ENCODE results near the gene CFAP97D2.
"Not testable (repeated sequence)": the region's sequence is repeated elsewhere in the genome, so short reads cannot be mapped to it uniquely, and the experiment has no call there.

The CFAP97D2 gene

DNA sequence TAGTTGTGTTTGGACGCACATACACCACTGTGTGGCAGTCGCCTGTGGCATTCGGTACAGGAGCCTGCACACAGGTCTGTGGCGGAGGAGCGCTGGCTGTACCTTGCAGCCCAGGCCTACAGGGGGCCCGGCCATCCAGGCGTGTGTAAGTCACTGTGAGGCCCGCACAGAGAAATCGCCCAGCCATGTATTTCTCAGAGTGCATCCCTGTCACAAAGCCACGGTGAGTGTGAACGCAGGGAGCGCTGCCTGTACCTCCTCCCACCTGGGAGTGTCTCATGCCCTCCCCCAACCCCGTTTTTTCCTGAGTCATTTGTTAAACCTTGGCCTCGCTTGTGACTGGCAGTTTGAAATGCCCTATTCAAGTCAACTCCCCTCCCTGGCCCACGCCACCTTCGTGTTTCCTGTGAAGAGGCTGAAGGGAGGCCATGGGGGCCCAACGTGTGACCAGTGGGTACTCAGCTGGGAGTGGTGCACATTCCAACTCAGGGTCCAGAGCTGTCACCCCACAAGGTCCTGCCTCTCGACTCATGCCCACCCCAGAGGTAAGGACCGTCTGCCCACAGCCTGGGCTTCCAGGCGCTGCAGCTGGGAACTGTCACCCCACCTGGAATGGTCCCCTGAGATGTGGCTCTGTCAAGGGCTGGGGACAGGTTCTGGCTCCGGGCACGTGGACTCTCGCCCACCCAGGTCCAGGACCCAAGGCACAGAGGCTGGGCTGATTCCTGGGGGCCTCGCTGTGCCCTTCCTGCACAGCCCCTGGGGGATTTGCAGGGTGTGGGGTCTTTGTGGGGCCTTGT lies 35.1 kb upstream of the CFAP97D2 start:
- ATAC-seq: peak; percentile 68
- DNase-seq: peak; percentile 64

DNA sequence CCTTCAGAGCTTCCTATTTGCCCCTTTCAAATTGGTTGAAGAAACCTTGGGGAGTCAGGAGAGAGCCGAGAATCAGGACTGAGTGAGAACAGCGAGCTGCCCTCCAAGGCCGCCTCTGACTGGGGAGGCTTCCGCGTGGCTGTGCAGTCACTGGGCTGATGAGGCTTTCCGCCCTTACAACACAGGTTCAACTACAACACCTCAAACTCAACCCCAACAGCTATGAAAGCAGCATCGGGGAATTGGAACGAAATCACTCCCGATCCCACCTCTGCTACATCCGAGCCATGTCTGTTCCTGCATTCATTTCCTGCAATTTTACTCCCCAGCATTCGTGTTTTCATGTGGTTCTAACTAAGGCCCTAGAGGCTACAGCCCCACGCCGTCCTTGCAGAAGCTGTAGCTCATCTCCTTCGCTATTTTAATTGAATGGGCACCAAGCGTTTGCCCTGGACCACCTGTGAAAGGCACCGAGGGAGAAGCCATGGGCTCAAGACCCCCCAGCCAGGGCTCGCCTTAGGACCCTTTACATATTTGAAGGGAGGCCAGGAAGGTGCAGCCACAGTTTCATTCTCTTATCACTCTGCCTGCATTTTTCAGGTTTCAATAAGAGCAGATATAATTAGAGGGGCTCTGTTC lies 34.3 kb upstream of the CFAP97D2 start:
- no peak for ATAC-seq
- peak; percentile 10 for DNase-seq

DNA sequence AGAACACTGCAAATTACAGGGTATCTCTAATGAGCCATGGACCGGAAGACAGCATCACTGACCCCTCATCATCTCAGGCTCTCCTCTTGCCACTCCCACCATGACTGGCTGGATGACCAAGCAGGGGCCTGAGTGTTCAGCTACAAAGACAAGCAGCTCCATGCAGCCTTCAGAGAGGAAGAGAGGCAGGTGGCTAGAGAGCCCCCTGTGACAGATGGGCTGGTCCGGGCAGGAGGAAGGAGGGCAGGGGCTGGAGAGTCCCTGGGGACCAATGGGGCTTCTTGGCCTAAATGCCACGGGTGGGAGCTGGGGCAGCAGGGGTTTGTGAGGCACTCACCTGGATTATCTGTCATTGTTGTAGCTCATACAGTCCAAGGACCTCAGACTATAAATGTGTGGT lies 33.8 kb upstream of the CFAP97D2 start:
- peak; percentile 9 for DNase-seq
- ATAC-seq: no peak

DNA sequence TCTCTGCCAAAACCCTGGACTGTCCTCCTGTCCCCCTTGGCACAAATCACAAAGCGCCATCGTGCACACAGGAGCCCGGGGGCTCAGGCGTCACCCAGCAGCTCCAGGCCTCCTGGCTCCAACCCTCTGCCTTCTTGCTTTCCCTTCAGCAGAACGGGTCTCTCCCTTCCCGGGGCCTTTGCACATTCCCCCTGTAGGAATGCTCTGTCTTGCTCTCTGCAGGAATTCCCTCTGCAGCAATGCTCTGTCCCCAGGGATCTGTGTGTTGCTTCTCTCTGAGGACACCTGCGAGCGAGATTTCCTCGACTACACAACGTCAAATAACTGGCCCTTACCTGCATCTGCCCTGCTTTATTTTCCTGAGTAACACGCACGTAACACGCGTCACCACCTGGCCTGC lies 33.3 kb upstream of the CFAP97D2 start:
- DNase-seq (no peak), ATAC-seq (no peak)

DNA sequence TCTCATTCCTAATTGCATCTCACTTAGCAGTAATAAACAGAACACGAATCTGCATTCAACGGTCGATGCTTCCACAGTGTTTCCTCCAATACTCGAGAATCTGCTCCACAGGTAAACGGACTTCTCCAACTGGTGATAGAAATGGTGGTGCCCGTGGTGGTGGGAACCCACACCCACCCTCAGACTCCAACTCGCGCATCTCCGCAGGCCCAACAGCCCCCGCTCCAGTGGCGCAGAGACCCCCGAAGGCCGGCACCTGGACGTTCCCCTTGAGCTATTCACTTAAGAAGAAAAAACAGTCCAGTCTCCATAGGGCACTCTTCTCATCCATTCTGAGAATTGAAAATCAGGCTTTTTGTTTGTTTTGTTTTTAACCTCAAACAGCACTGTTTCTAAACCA lies 32.9 kb upstream of the CFAP97D2 start:
- ATAC-seq (no peak), DNase-seq (no peak)

DNA sequence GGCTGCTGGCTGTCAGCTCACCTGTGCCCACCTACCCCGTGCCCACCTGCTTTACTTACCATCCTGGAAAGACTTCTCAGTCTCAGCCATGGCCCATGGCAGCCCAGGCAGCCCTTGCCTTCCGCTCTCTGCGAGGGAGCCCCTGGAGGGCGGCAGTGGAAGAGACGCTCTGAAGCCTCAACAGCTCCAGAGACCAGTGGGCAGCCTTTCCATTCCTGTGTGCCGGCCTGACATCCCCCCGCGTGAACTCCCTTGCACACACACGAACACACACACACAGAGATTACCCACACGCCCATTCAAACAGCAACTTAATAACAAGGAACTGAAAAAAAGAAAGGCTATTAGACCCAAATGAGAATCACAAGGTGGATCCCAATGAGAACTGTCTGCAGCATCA lies 32.4 kb upstream of the CFAP97D2 start:
- no peak for ATAC-seq
- peak; percentile 39 for DNase-seq

DNA sequence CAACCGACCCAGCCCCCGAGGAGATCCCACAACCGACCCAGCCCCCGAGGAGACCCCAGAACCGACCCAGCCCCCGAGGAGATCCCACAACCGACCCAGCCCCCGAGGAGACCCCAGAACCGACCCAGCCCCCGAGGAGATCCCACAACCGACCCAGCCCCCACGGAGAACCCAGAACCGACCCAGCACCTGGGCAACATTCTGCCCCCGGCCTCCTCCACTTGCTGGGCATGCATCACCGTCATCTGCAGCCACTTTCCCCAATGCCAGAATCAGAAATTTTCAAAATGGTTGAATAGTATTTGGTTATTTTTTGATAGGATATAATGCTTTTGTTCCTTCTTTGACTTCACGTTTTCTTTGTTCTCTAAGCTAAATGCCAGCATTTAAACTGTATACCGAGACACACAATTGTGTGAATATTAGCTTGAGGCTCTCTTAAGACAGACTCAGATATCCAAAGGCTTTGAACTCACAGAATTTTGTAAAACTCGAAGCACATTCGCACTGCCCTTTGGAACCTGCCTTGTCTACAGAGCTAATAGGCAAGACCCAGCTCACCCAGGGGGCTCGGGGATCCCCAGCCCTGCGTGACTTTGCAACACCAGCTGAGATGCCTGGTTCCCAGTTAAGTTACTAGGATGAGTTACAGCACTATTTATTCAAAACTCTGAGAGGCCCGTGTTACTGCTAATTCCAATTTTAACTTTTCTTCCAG lies 31.1 kb upstream of the CFAP97D2 start:
- no peak for DNase-seq

DNA sequence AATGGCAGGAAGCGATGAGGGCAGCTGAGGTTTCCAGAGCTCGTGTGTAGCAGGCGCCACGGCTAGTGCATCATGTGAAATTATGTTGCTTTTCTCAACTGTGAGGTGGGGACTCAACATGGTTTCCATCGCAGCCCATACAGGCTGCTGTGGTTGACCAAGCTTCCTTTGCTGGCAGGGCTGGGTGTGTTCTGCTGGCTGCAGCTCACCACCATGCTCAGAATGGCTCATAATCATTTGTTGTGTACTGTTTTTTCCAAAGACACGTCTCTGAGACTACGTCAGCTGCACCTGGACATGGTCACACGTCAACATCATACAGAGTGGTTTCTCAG lies 30.6 kb upstream of the CFAP97D2 start:
- peak; percentile 87 for ATAC-seq
- peak; percentile 79 for DNase-seq

More for the DNA sequence above, 31.1 kb upstream of the CFAP97D2 start:
- peak; percentile 25 for ATAC-seq

DNA sequence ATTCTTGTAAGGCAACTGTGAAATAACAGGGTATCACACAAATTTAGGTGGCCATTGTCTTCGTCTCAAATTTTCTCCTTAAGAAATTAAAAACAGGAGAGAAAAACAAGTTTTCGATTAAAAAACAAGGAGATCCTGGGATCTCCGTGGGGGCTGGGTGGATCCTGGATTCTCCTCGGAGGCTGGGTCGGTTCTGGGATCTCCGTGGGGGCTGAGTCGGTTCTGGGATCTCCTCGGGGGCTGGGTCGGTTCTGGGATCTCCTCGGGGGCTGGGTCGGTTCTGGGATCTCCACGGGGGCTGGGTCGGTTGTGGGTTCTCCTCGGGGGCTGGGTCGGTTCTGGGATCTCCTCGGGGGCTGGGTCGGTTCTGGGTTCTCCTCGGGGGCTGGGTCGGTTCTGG lies 30.2 kb upstream of the CFAP97D2 start:
- not testable (repeated sequence) for DNase-seq, ATAC-seq

DNA sequence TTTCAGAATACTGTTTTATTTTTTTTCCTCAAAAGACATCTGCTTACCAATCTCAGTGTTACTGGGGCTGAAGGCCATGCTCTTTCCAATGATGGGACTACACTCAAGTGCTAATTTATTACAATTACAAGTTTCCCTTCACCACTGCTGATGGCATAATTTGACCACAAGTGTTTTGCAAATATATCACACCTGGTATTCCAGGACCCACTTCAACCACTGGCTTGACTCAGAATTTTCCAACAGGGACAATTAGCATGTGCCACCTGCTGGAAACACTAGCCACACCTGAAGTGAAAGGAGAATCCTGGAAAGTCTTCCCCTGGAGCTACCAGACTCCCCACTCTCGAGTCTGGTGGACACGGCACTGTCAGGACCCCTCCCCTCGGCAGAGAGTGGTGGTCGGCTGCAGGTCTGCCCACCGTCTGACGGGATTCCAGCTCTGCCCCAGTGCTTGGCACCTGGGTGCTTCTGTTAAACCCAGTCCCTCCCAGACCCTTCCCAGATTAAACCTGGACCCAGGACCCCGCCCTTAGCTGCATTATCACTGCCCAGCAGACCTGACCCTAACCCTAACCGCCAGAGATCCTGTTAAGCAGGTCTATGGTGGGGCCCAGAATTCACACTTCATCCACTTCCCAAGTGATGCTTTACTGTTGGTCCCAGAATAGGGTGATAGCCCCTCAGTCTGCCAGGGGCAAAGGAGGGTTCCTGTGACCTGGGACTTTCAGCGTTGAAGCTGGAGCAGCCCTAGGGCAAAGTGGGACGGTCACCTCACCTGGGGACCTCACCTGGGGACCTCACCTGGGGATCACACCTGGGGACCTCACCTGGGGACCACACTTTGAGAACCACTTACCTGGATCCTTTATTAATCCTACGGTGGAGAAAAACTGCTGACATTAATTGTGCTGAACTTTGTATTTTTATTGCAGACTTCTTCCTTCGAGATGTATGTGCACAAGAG lies 29.0 kb upstream of the CFAP97D2 start:
- DNase-seq (peak; percentile 11), ATAC-seq (no peak)

DNA sequence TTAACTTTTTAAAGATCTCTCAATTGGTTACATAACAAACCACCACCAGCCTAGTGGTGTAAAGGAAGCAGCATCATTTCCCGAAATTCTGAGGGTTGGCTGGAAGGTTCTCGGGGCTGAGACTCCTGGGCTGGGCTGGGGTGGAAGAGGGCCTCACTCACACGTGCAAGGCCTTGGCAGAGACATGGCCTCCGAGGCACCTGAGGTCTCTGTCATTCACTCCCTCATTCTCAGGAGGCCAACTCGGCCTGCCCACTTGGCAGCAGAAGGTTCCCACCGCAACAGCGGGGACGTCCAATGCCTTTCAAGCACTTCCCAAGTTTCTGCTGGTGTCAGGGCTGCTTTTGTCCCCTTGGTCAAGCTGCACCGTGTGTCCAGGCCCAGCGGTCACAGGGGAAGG lies 28.0 kb upstream of the CFAP97D2 start:
- ATAC-seq (no peak), DNase-seq (peak; percentile 13)

DNA sequence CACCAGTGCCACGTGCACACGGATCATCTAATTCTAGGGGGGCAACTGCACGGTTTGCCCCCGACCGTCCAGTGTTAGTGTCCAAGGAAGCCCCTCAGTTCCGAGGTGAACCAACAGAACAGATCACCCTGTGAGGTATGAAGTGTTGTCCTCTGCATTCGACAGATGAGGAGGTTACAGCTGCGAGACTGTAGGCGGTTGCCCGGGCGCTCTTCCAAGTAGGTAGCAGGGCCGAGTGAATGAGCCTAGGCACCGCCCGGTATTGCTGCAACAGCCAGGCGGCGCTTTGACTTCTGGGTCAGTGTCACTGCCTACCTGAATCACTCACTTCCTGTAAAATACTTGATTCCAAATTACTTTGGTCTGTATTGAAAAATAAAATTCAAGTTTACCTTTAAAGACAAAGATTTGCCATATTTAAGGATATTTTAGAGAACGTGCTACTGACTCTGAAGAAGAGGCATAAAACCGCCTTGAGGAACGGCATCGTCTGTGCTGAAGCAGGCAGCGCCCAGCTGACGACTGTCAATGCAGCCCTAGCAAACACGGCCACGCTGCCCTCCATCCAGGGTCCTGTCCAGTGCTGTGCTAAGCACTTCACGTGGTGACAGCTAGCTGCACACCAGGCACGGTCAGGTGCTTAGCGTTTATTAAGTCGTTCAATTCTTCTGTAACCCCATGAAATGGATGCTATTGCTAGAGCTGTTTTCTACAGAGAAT lies 27.3 kb upstream of the CFAP97D2 start:
- ATAC-seq: peak; percentile 50
- DNase-seq: peak; percentile 66

DNA sequence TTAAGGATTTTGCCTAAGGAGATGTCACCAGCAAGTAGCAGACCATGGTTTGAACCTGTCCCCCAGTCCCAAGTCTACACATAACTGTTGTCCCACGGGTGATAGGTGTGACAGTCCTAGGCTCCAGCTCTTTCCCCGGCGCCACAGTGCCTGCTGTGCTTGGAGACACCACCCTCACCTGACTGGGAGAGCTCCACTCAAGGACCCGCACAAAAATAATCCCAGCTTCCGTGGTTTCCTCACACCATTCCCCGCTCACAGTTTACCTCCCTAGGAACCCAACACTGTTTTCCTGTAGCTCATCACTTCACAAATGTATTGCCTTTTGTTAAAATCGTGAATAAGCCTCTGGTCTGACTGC lies 26.8 kb upstream of the CFAP97D2 start:
- DNase-seq: no peak
- no peak for ATAC-seq

DNA sequence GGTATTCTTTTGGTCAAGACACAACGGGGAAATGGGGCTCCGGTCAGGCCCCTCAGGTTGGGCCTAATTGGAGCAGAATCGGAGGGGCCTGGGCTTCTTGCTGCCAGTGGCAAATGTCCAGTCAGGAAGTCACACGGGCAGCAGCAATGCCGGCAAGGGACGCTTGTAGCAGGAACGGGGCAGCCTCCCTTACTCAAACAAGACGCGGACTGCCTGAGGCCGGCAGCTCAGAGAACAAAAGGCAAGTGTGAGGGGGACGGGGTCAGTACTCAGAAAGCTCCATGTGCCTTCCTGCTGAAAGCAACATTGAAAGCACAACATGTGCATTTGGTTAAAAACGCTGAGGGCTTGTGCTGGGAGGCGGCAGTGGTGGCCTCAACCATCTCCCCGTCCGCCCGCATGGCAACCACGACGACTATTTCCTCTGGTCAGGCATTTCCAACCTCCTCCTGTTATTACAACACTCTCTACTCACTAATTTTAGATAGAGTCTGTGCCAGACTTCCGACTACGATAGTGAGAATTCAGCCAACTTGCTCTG lies 26.2 kb upstream of the CFAP97D2 start:
- ATAC-seq (no peak), DNase-seq (peak; percentile 20)

DNA sequence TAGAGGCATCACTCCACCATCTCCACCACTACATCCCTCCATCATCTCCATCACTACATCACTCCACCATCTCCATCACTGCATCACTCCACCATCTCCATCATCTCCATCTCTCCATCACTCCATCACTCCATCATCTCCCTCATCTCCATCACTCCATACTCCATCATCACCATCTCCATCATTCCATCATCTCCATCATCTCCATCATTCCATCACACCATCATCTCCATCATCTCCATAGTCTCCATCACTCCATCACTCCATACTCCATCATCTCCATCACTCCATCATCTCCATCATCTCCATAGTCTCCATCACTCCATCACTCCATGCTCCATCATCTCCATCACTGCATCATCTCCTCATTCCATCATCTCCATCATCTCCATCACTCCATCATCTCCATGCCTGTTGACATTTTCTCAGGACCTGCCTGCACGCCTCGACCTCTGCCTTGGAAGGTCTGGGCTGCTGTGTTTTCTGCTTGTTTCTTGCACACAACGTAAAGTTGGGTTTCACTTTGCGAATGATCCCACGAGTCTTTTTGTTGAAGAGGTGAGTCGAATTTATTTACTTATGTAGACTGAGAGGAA lies 25.5 kb upstream of the CFAP97D2 start:
- DNase-seq (no peak), ATAC-seq (no peak)

DNA sequence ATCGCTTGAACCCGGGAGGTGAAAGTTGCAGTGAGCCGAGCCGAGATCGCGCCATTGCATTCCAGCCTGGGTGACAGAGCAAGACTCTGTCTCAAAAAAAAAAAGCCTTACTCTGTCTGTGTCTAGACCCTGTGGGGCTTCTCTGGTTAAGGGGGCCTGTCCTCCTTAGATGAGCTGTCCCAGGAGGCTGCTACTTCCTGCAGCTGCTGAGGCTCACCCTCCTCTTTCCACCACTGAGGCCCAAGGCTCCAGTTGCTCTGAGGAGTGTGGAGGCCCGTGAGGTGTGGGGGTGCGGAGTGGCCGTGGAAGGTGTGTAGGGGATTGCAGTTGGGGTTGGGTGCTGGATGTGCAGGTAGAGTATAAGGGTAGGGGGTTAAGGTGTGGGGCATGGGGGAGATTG lies 24.6 kb upstream of the CFAP97D2 start:
- DNase-seq: peak; percentile 42
- ATAC-seq: peak; percentile 68

DNA sequence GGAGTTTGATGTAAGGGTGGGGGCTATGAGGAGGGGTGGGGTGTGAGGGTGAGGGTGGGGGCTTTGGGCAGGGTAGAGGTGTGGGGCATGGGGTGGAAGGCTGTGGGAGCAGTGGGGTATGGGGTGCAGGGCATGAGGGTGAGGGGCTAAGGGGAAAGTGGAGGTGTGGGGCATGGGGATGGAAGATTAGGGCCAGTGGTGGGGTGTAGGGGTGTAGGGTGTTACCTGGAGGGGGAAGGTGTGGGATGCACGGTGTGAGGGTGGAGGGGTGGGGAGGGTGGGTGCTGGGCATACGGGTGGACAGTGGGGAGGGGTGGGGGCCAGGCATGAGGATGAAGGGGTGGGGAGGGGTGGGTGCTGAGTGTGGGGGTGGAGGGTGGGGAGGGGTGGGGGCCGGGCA lies 23.7 kb upstream of the CFAP97D2 start:
- no peak for DNase-seq
- no peak for ATAC-seq

DNA sequence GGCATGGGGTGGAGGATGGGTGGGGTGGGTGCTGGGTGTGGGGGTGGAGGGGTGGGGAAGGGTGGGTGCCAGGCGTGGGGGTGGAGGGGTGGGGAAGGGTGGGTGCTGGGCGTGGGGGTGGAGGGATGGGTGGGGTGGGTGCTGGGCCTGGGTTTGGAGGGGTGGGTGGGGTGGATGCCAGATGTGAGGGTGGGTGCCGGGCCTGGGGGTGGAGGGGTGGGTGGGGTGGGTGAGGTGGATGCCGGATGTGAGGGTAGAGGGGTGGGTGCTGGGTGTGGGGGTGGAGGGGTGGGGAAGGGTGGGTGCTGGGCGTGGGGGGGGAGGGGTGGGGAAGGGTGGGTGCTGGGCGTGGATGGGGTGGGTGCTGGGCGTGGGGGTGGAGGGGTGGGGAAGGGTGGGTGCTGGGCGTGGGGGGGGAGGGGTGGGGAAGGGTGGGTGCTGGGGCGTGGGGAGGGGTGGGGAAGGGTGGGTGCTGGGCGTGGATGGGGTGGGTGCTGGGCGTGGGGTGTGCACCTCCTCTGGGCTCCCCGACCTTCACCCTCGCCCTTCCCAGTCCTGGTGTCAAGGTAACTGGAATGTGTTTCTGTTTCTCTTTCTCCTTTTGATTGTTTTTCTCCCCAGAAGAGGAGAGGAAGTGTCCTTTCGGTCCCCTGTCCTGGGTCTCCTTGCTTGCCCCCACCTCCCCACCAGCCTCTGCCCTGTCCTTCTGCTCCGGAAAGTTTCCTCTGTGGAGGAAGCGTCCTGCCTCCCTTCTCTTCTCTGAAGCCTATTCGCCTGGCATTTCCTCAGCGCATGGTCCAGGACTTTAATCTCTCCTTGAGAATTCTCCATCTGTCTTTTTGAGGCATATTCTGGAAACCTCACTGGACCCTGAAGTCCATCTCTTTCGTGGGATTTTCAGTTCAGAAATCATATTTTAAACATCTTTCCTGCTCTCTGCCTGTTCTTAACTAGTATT lies 22.9 kb upstream of the CFAP97D2 start:
- DNase-seq (peak; percentile 8), ATAC-seq (no peak)

DNA sequence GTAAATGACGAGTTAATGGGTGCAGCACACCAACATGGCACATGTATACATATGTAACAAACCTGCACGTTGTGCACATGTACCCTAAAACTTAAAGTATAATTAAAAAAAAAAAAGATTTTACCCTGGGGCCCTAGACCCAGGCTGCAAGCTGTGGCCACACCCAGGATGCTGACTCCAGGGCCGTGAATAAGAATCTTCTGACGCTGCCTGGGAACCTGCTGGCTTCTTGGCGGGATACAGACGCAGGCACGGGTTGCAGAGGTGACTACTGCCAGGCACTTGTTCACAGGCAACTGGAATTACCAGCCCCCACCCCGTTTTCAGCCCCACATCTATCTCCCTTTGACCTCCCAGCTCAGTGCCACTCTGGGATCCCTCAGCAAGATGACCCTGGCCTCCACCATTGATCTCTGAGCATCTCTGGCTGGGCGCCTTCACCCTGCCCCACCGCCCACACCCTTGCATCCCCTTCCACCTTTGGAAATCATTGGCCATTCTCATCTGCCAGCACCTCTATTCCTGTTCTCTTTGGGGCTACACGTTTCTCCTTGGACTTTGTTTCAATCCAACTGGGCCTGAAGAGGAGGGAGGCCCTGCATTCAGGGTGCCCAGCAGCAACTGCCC lies 21.1 kb upstream of the CFAP97D2 start:
- ATAC-seq (no peak), DNase-seq (no peak)
